ENCODE measurements around the gene ACTRT2. TPM values are rescaled to one million over a fixed set of nuclear protein-coding genes. Genes with fewer than 3 reads are reported as not detected.

Gene ACTRT2
- total RNA-seq, 1 experiment from 2014 or later, result not detected

DNA sequence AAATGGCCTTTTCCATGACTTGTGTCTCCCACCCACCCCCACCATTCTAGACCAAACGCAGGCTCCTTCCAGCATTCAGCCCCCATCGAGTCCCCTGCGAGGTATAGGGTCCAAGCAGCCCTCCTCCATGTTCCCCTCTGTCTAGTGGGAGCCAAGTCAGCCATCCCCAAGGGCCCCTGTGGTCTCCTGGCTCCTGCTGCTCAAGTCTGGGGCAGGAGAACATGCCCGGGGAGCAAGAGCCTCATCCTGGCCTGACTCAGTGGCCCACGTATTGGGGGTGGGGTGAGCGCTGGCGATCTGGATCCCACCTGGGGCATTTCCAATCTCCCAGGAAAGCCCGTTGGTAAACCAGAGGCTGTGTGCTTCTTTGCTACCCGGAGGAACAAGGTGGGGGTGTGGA lies 43.6 kb downstream of the ACTRT2 start:
- no peak overlapping the region for H3K4me2 ChIP-seq (ENCODE audit: low read length)
- no peaks in the 10 kb centered on the region for H3K79me2 ChIP-seq (ENCODE audit: low read length)
- H3K9ac ChIP-seq (ENCODE audit: low read length), result no peak overlapping the region
- H3K27ac ChIP-seq (ENCODE audit: low read length), result no peak overlapping the region
- H3K9me2 ChIP-seq (replicated peaks; ENCODE audit: low read length), result no peaks in the 10 kb centered on the region
- no TSS peak for BruUV-seq (replicated peaks)
- ChIA-PET POLR2A (ENCODE audit: unreplicated experiment) (interaction anchor here (0.6 kb wide), 1 partner anchor 467 kb away, joined by 6 read pairs; no protein-coding TSS in a partner anchor), CTCF (no interaction called here)
- H3K9me3 ChIP-seq (ENCODE audit: low read length), result no peaks in the 10 kb centered on the region
- no peaks in the 10 kb centered on the region for H3K36me3 ChIP-seq (ENCODE audit: low read depth, low read length)
- no peak for ATAC-seq
- no peaks in the 10 kb centered on the region for H3F3A ChIP-seq (ENCODE audit: low read length, unreplicated experiment)
- peaks cover 3% of the 10 kb centered on the region; the same call in 1 of the 2 replicates for H3K4me1 ChIP-seq (ENCODE audit: insufficient read depth, low read length)
- peaks cover 87% of the 10 kb centered on the region for H3K27me3 ChIP-seq (ENCODE audit: low read length)
- no peak overlapping the region for H3K4me3 ChIP-seq (ENCODE audit: low read length)
- TF ChIP-seq CTCF (conservative IDR thresholded peaks at IDR 0.05; ENCODE audit: low read depth, low read length) (no peak), EZH2 (IDR thresholded peaks at IDR 0.05; ENCODE audit: low read length, unreplicated experiment) (no peak), EZH2phosphoT487 (IDR thresholded peaks at IDR 0.05; ENCODE audit: borderline replicate concordance, low read length) (no peak)
- intact Hi-C loops (cut with micrococcal nuclease), result loop anchor here (5.0 kb wide), 1 partner anchor 347 kb away; no protein-coding TSS in a partner anchor
- H2AFZ ChIP-seq (ENCODE audit: low read length), result no peak overlapping the region
- H4K20me1 ChIP-seq (ENCODE audit: low read length), result no peaks in the 10 kb centered on the region
- DNase-seq, result no peak

GRCh38 chr1:3065396-3065795 lies 44.1 kb downstream of the ACTRT2 start:
- no TSS peak for BruUV-seq (replicated peaks)
- H3K4me3 ChIP-seq (ENCODE audit: low read length), result no peak overlapping the region
- POLR2A ChIA-PET (ENCODE audit: unreplicated experiment), result no interaction called here

More at GRCh38 chr1:3065396-3065795, 44.1 kb downstream of the ACTRT2 start:
- TF ChIP-seq EZH2phosphoT487 (IDR thresholded peaks at IDR 0.05; ENCODE audit: borderline replicate concordance, low read length) (no peak), EZH2 (IDR thresholded peaks at IDR 0.05; ENCODE audit: low read length, unreplicated experiment) (no peak), CTCF (conservative IDR thresholded peaks at IDR 0.05; ENCODE audit: low read depth, low read length) (no peak)
- H3F3A ChIP-seq (ENCODE audit: low read length, unreplicated experiment), result no peaks in the 10 kb centered on the region
- ATAC-seq, result no peak
- no peaks in the 10 kb centered on the region for H3K9me3 ChIP-seq (ENCODE audit: low read length)
- no peak overlapping the region for H2AFZ ChIP-seq (ENCODE audit: low read length)
- H3K79me2 ChIP-seq (ENCODE audit: low read length), result no peaks in the 10 kb centered on the region
- no peak overlapping the region for H3K4me2 ChIP-seq (ENCODE audit: low read length)
- H3K27ac ChIP-seq (ENCODE audit: low read length), result no peak overlapping the region
- intact Hi-C loops (cut with micrococcal nuclease), result loop anchor here (5.0 kb wide), 1 partner anchor 347 kb away; no protein-coding TSS in a partner anchor
- CTCF ChIA-PET, result no interaction called here
- DNase-seq, result no peak
- H3K36me3 ChIP-seq (ENCODE audit: low read depth, low read length), result no peaks in the 10 kb centered on the region
- no peaks in the 10 kb centered on the region for H4K20me1 ChIP-seq (ENCODE audit: low read length)
- H3K4me1 ChIP-seq (ENCODE audit: insufficient read depth, low read length), result peaks cover 3% of the 10 kb centered on the region; the same call in 1 of the 2 replicates
- H3K9ac ChIP-seq (ENCODE audit: low read length), result no peak overlapping the region
- H3K27me3 ChIP-seq (ENCODE audit: low read length), result peaks cover 84% of the 10 kb centered on the region
- H3K9me2 ChIP-seq (replicated peaks; ENCODE audit: low read length), result no peaks in the 10 kb centered on the region

Data from PC-3 (cell line).